Measurements from ENCODE around the gene MBTPS1. TPM values are rescaled to one million over a fixed set of nuclear protein-coding genes. Genes with fewer than 3 reads are reported as not detected.

MBTPS1 gene
- total RNA-seq, 4 donors from 2014 or later, result 36.3 to 77.6 (median 53.0) TPM

- peaks cover 35 to 100% (median 51%) of the 10 kb centered on the region in 3 donors for H3K36me3 ChIP-seq
These were observed 55.4 kb downstream of the MBTPS1 start for GRCh38 chr16:84061236-84061819.

GRCh38 chr16:84059946-84060901 is 56.5 kb downstream of the MBTPS1 start:
- TF ChIP-seq CTCF (IDR thresholded peaks at IDR 0.05), result no peak
- no peak for TF ChIP-seq POLR2A (IDR thresholded peaks at IDR 0.05)
- H3K4me3 ChIP-seq, result no peak overlapping the region
- no peaks in the 10 kb centered on the region for H3K27me3 ChIP-seq
- WGBS, 2 donors, result 94 to 97% methylated on average over 14 to 22 of the region's 28 CpGs
- H3K27ac ChIP-seq, result no peak overlapping the region
- H3K9me3 ChIP-seq, result no peaks in the 10 kb centered on the region
- no peak for DNase-seq
- intact Hi-C loops (cut with DNase I), result loop anchor here (5.0 to 10.0 kb wide), 2 partner anchors 93 to 235 kb away; partner anchors contain the start of gene NECAB2
- H3K4me1 ChIP-seq, result peaks cover 0 to 8% (median 0%) of the 10 kb centered on the region in 3 donors
- peaks cover 46 to 100% (median 51%) of the 10 kb centered on the region in 3 donors for H3K36me3 ChIP-seq

More at GRCh38 chr16:84061236-84061819, 55.4 kb downstream of the MBTPS1 start:
- Histone ChIP-seq H3K27ac (no peak overlapping the region), H3K4me1 (peaks cover 0 to 8% (median 0%) of the 10 kb centered on the region in 3 donors), H3K9me3 (no peaks in the 10 kb centered on the region), H3K4me3 (no peak overlapping the region), H3K27me3 (no peaks in the 10 kb centered on the region)
- no peak for DNase-seq
- WGBS, 2 donors, result 90 to 94% methylated on average over 4 to 6 of the region's 7 CpGs
- intact Hi-C loops (cut with DNase I), result loop anchor here (10.0 kb wide), 1 partner anchor 237 kb away; no protein-coding TSS in a partner anchor
- TF ChIP-seq POLR2A (IDR thresholded peaks at IDR 0.05) (no peak), CTCF (IDR thresholded peaks at IDR 0.05) (no peak)

- H3K27ac ChIP-seq, result no peak overlapping the region
- TF ChIP-seq POLR2A (IDR thresholded peaks at IDR 0.05) (no peak), CTCF (IDR thresholded peaks at IDR 0.05) (no peak)
- no peaks in the 10 kb centered on the region for H3K9me3 ChIP-seq
- H3K4me3 ChIP-seq, result no peak overlapping the region
- DNase-seq, result no peak
- no peaks in the 10 kb centered on the region for H3K27me3 ChIP-seq
- peaks cover 57 to 100% (median 61%) of the 10 kb centered on the region in 3 donors for H3K36me3 ChIP-seq
- WGBS, 2 donors, result 79 to 84% methylated on average over 11 of the region's 11 CpGs
- intact Hi-C loops (cut with DNase I), result loop anchor here (5.0 kb wide), 1 partner anchor 92 kb away; the partner anchor contains the start of gene NECAB2
- peaks cover 0 to 8% (median 0%) of the 10 kb centered on the region in 3 donors for H3K4me1 ChIP-seq
These were observed 57.6 kb downstream of the MBTPS1 start for GRCh38 chr16:84059111-84059510.

- Histone ChIP-seq H3K4me3 (no peak overlapping the region), H3K27ac (no peak overlapping the region), H3K27me3 (no peaks in the 10 kb centered on the region), H3K36me3 (peaks cover 59 to 100% (median 66%) of the 10 kb centered on the region in 3 donors), H3K4me1 (peaks cover 0 to 8% (median 0%) of the 10 kb centered on the region in 3 donors), H3K9me3 (no peaks in the 10 kb centered on the region)
- no peak for TF ChIP-seq CTCF (IDR thresholded peaks at IDR 0.05)
- TF ChIP-seq POLR2A (IDR thresholded peaks at IDR 0.05), result no peak
- 88 to 92% methylated on average over 9 to 11 of the region's 11 CpGs for WGBS, 2 donors
- intact Hi-C loops (cut with DNase I), result loop anchor here (5.0 kb wide), 1 partner anchor 91 kb away; the partner anchor contains the start of gene NECAB2
- DNase-seq, result no peak
These were observed 58.1 kb downstream of the MBTPS1 start for GRCh38 chr16:84058664-84059063.

Data from esophagus squamous epithelium (tissue), 5 donors.